22Rv1 (cell line): ENCODE measurements around the gene MOB1A.

ENCODE experiments used
- H3K27ac ChIP-seq: fragments of 450-650 bp; 2 replicates; pipeline ENCODE4 v1.5.1; 2017
- CTCF ChIP-seq: fragments of 450-650 bp; IDR thresholded peaks from 2 replicates; pipeline ENCODE4 v1.5.1; 2017; ENCODE audit warnings: mild to moderate bottlenecking
- ZFX ChIP-seq: fragments of 450-650 bp; IDR thresholded peaks from 2 replicates; pipeline ENCODE4 v1.6.1; 2017; ENCODE audit warnings: antibody characterized with exemption, borderline replicate concordance

The MOB1A gene

GRCh38 chr2:74103763-74104162 is 74.9 kb downstream of the MOB1A start:
- H3K27ac ChIP-seq: no peak overlapping the region
- TF ChIP-seq CTCF: no peak
- TF ChIP-seq ZFX: no peak
